SK-N-SH treated with all-trans-retinoic acid at 6 μM for 48 hours (cell line): Measurements from ENCODE around the gene SEL1L.

Experiments
- ATAC-seq: fragments of 200-7000 bp; cut with Tn5 transposase; 3 replicates; pipeline ENCODE4 v1.9.1; 2020; ENCODE audit warnings: mild to moderate bottlenecking, moderate library complexity
- ARNTL ChIP-seq: fragments of 450-650 bp; formaldehyde crosslinking; IDR thresholded peaks from 2 replicates; pipeline ENCODE4 v1.5.0; 2020; ENCODE audit warnings: low read depth, mild to moderate bottlenecking, moderate library complexity, borderline replicate concordance
- CSDC2 ChIP-seq: fragments of 250-450 bp; sonication (Bioruptor Pico); IDR thresholded peaks from 2 replicates; pipeline ENCODE4 v1.5.0; 2020; ENCODE audit warnings: mild to moderate bottlenecking, moderate library complexity
- ESRRG ChIP-seq: fragments of 250-450 bp; sonication (Bioruptor Pico); IDR thresholded peaks from 2 replicates; pipeline ENCODE4 v1.6.1; 2021; ENCODE audit warnings: mild to moderate bottlenecking
- ISL1 ChIP-seq: fragments of 250-450 bp; sonication (Bioruptor Pico); IDR thresholded peaks from 2 replicates; pipeline ENCODE4 v2.1.2; 2022; ENCODE audit warnings: mild to moderate bottlenecking, moderate library complexity
- OSR1 ChIP-seq: fragments of 250-450 bp; sonication (Bioruptor Pico); IDR thresholded peaks from 2 replicates; pipeline ENCODE4 v1.8.0; 2022; ENCODE audit warnings: moderate library complexity, mild to moderate bottlenecking, inconsistent platforms
- PATZ1 ChIP-seq: fragments of 250-450 bp; sonication (Bioruptor Pico); IDR thresholded peaks from 2 replicates; pipeline ENCODE4 v1.8.0; 2020; ENCODE audit warnings: mild to moderate bottlenecking, moderate library complexity, borderline replicate concordance
- POU6F1 ChIP-seq: fragments of 250-450 bp; sonication (Bioruptor Pico); IDR thresholded peaks from 2 replicates; pipeline ENCODE4 v1.8.0; 2021; ENCODE audit warnings: low read depth, mild to moderate bottlenecking, moderate library complexity, borderline replicate concordance
- PPARA ChIP-seq: fragments of 250-450 bp; sonication (Bioruptor Pico); IDR thresholded peaks from 2 replicates; pipeline ENCODE4 v1.5.0; 2020; ENCODE audit warnings: mild to moderate bottlenecking, borderline replicate concordance
- TOX ChIP-seq: fragments of 250-450 bp; sonication (Bioruptor Pico); IDR thresholded peaks from 2 replicates; pipeline ENCODE4 v1.8.0; 2021; ENCODE audit warnings: mild to moderate bottlenecking, moderate library complexity, borderline replicate concordance
- TSHZ2 ChIP-seq: fragments of 250-450 bp; sonication (Bioruptor Pico); IDR thresholded peaks from 2 replicates; pipeline ENCODE4 v1.5.0; 2020; ENCODE audit warnings: mild to moderate bottlenecking, moderate library complexity
- ZFP3 ChIP-seq: fragments of 250-450 bp; sonication (Bioruptor Pico); IDR thresholded peaks from 2 replicates; pipeline ENCODE4 v1.5.0; 2020; ENCODE audit warnings: mild to moderate bottlenecking, moderate library complexity
- ZNF565 ChIP-seq: fragments of 450-650 bp; formaldehyde crosslinking; conservative IDR thresholded peaks from 2 replicates; pipeline ENCODE4 v1.5.0; 2020; ENCODE audit warnings: low read depth, mild to moderate bottlenecking, moderate library complexity
- ZNF70 ChIP-seq: fragments of 450-650 bp; formaldehyde crosslinking; IDR thresholded peaks from 2 replicates; pipeline ENCODE4 v1.5.0; 2020; ENCODE audit warnings: mild to moderate bottlenecking, moderate library complexity
- ZNF8 ChIP-seq: fragments of 450-650 bp; formaldehyde crosslinking; IDR thresholded peaks from 2 replicates; pipeline ENCODE4 v1.5.0; 2020; ENCODE audit warnings: mild to moderate bottlenecking, moderate library complexity
- TF ChIP-seq, protein P1 (sequence below): fragments of 250-450 bp; sonication (Bioruptor Pico); IDR thresholded peaks from 2 replicates; pipeline ENCODE4 v1.5.1; 2021; ENCODE audit warnings: mild to moderate bottlenecking, moderate library complexity

The SEL1L gene

GRCh38 chr14:81449576-81449975 lies 84.1 kb downstream of the SEL1L start:
- TF ChIP-seq ISL1 (no peak), ZNF8 (CRISPR knock-in tag) (no peak)

GRCh38 chr14:81449114-81449513 lies 84.5 kb downstream of the SEL1L start:
- ATAC-seq = no peak
- TF ChIP-seq CSDC2 (CRISPR knock-in tag) (no peak), POU6F1 (CRISPR knock-in tag) (no peak), ZNF565 (CRISPR knock-in tag) (no peak), TSHZ2 (CRISPR knock-in tag) (no peak), PATZ1 (no peak), ESRRG (CRISPR knock-in tag) (no peak), ZNF8 (CRISPR knock-in tag) (no peak), PPARA (no peak), TOX (CRISPR knock-in tag) (no peak), ZNF70 (CRISPR knock-in tag) (no peak)

More at GRCh38 chr14:81449576-81449975, 84.1 kb downstream of the SEL1L start:
- no peak for ATAC-seq

DNA sequence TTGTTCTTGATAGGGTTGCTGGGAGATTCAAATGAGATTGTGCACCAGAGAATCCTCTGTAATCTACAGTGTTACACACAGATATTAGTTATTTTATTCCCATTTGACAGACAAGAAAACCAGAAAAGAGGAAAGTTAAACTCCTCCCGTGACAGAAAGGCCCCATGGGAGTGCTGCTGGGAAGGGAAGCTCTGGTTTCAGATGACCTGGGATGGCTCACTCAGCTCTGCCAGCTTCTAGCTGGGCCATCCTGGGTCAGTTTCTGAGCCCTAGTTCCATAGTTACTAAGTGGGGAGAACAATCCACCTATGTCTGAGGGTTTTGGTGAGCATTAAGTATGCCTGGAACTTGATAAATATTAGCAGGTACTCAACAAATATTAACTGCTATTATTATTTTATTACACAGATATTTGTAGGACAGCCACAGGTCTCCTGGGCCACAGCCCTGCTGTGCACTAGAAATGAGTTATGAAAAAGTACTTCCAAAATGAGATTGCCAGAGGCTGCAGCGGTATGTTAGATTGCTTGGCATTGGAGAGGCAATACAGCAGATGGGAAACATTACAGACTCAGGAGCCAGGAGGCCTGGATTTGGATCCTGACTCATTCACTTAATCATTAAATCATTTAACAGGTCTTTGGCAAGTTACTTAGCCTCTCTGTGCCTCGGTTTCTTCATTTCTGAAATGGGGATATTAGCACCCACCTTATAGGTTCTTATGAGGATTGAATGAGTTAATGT lies 86.5 kb downstream of the SEL1L start:
- no peak for ATAC-seq
- TF ChIP-seq ZFP3 (CRISPR knock-in tag) = no peak
- TF ChIP-seq, all 23 proteins: peak for 0

GRCh38 chr14:81446279-81447007 lies 87.2 kb downstream of the SEL1L start:
- no peak for ATAC-seq
- no peak for TF ChIP-seq ZNF565 (CRISPR knock-in tag)
- no peak for TF ChIP-seq OSR1 (CRISPR knock-in tag)
- TF ChIP-seq TSHZ2 (CRISPR knock-in tag) = no peak
- no peak for TF ChIP-seq ZFP3 (CRISPR knock-in tag)
- TF ChIP-seq, protein P1, sequence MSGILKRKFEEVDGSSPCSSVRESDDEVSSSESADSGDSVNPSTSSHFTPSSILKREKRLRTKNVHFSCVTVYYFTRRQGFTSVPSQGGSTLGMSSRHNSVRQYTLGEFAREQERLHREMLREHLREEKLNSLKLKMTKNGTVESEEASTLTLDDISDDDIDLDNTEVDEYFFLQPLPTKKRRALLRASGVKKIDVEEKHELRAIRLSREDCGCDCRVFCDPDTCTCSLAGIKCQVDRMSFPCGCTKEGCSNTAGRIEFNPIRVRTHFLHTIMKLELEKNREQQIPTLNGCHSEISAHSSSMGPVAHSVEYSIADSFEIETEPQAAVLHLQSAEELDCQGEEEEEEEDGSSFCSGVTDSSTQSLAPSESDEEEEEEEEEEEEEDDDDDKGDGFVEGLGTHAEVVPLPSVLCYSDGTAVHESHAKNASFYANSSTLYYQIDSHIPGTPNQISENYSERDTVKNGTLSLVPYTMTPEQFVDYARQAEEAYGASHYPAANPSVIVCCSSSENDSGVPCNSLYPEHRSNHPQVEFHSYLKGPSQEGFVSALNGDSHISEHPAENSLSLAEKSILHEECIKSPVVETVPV (CRISPR knock-in tag) = no peak
- no peak for TF ChIP-seq CSDC2 (CRISPR knock-in tag)
- TF ChIP-seq ESRRG (CRISPR knock-in tag) = no peak
- no peak for TF ChIP-seq ARNTL (CRISPR knock-in tag)
